WI38 (cell line): ENCODE results near the gene CACNB3.
"Not testable (repeated sequence)": the region's sequence is repeated elsewhere in the genome, so short reads cannot be mapped to it uniquely, and the experiment has no call there.

Source experiments
- H3K4me3 ChIP-seq: 2 replicates; pipeline ENCODE4 v1.5.1; 2011; ENCODE audit warnings: low read depth, mild to moderate bottlenecking, control low read depth, low read length
- CTCF ChIP-seq: IDR thresholded peaks from 2 replicates; pipeline ENCODE4 v1.5.1; 2012; ENCODE audit warnings: low read depth, mild to moderate bottlenecking, control low read depth, low read length

CACNB3 gene

GRCh38 chr12:48828293-48828692 is 10.0 kb downstream of the CACNB3 start:
- no peak for TF ChIP-seq CTCF

GRCh38 chr12:48828841-48829575 is 10.7 kb downstream of the CACNB3 start:
- no peak overlapping the region for H3K4me3 ChIP-seq
- no peak for TF ChIP-seq CTCF

More at GRCh38 chr12:48828293-48828692, 10.0 kb downstream of the CACNB3 start:
- H3K4me3 ChIP-seq = no peak overlapping the region

- H3K4me3 ChIP-seq = no peak overlapping the region
- TF ChIP-seq CTCF = no peak
These were observed 13.0 kb downstream of the CACNB3 start for GRCh38 chr12:48831257-48831656.

GRCh38 chr12:48832321-48833060 is 14.2 kb downstream of the CACNB3 start:
- no peak overlapping the region for H3K4me3 ChIP-seq
- TF ChIP-seq CTCF = no peak

- H3K4me3 ChIP-seq = no peak overlapping the region
- no peak for TF ChIP-seq CTCF
These were observed 19.8 kb downstream of the CACNB3 start for GRCh38 chr12:48838048-48838447.

GRCh38 chr12:48842021-48842420 is 23.7 kb downstream of the CACNB3 start:
- H3K4me3 ChIP-seq = not testable (repeated sequence)

- TF ChIP-seq CTCF = no peak
- peak within 1 kb of the TSS; percentile 94 for H3K4me3 ChIP-seq
These were observed 33.8 kb downstream of the CACNB3 start, which contains the start of gene DDX23 for GRCh38 chr12:48851883-48852733. Gene DDX23, minus strand, starts transcription at chr12:48852163. Its CDS starts 6,381 bp downstream, at chr12:48845782.
